HG02885 (cell line): ENCODE data around the gene NXN.
"Not testable (repeated sequence)": the region's sequence is repeated elsewhere in the genome, so short reads cannot be mapped to it uniquely, and the experiment has no call there.

ENCODE experiments used
- ATAC-seq: cut with Tn5 transposase; IDR thresholded peaks from one replicate; pipeline ENCODE4 v1.9.1; 2021; ENCODE audit warnings: mild to moderate bottlenecking; ENCODE audit not compliant: unreplicated experiment, poor library complexity

The NXN gene

DNA sequence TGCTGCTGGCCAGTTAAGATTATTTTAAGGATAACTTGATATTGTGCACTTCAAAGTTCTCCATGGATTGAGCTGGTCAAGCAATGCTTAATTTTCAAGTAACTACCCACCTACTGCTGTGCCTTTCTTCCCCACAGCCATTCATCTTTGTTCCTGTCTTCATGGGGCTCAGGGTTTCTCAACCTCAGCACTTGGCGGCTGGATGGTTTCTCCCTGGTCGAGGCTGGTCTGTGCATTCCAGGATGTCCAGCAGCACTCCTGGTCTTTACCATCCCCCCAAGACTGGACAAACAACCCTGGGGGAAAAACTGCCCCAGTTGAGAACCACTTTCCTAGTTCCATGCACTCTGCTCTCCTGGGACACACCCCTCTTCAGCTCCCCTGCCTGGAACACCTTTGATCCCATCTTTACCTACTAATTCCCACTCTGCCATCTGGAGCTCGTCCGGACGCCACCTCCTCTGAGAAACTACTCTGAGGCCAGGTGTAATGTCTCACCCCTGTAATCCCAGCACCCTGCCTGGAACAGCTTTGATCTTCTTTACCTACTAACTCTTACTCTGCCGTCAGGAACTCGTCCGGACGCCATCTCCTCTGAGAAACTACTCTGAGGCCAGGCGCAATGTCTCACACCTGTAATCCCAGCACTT lies 81.5 kb downstream of the NXN start:
- ATAC-seq: no peak

DNA sequence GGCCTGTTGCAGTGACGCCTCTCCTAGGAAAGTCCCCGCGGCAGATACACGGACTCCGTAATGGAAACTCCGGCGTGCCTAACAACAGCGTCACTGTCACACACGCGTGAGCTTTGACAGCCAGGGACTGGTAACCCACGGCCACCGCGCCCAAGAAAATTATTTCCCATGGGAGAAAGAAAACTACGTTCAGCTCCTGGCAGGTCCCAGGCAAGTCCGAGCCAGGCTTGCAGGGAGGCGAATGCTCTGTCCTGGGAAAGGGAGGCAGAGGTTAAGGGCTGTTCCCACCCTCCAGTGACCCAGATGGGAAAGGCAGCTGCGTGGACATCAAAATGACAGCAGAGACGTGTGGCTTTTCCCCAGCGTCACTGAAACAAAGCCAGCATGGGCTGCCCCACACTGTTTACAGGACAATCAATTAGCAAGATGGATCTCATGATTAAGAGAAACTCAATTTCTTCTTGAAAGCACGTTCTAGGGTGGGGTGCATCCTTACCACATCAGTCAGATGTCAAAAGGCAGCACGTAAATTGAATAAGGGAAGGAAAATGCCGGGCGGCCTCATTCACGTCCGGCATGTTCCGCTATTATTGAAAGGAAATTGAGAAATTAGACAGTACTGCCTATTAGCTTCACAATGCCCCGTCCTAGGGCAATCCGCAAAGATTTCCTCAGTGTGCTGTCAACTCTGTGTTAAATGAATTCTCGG lies 82.5 kb downstream of the NXN start:
- no peak for ATAC-seq

DNA sequence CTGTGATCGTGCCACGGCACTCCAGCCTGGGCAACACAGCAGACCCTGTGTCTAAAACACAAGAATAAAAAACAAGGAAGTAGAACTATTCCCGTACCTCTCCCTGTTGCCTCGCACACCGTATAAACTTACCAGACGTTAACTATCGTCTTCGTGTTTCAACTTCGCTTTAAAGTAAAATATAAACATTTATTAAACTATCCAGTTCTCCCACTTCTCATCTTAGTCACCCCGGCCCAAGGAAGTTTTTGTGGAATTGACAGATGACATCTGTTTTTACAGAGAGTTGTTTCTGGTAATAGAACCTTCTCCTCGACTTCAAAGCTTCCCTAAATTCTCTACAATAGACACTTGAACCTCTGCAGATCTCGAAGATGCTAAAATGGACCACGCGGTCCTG lies 83.1 kb downstream of the NXN start:
- no peak for ATAC-seq

GRCh38 chr17:892958-893357 lies 86.6 kb downstream of the NXN start:
- ATAC-seq: no peak

DNA sequence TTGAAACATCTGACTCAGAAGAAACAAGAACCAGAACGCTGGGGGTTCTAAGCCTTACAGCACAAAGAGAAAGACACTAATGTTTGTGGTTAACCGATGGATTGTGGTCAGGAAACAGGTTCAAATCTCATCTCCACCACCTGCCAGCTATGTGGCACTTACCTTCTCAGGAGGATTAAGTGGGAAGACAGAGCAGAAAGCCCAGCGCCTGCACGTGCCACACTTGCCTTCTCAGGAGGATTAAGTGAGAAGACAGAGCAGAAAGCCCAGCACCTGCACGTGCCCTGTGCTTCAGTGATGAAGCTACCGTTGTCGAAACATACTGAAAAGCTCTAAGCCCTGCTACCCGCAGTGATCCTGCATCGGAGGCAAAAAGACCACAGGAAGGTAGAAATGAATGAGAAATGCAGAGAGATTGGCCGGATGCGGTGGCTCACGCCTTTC lies 90.6 kb downstream of the NXN start:
- ATAC-seq: no peak

- ATAC-seq: no peak
Observed at GRCh38 chr17:887551-888209, 91.9 kb downstream of the NXN start.

- no peak for ATAC-seq
Observed at GRCh38 chr17:885971-886571, 93.5 kb downstream of the NXN start.

GRCh38 chr17:883586-883962 lies 96.0 kb downstream of the NXN start:
- ATAC-seq: no peak

DNA sequence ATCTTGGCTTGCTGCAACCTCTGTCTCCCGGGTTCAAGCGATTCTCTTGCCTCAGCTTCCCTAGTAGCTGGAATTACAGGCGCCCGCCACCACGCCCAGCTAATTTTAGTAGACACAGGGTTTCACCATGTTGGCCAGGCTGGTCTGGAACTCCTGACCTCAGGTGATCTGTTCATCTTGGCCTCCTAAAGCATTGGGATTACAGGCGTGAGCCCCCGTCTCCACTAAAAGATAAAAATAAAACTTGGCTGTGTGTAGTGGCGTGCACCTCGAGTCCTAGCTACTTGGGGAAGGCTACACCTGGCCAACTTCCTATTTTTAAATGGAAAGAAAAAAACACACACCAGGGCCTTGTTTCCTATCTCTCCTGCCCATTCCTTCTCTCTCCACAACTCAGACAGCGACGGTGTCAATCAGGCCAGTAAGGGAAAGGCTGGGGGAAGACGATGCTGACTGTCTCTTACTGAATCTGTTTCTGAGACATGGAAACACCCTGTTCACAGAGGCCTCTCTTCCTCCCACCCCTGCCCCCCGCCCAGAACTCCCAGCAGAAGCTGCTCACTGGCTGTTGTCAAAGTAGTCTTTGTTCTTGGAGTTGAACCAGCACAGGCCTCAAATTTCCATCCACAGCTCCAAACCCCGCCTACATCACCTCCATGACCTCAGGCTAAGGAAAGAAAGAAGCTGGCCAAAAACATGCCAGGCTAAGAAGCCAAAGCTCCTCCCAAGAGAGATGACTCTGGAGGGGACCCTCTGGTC lies 96.6 kb downstream of the NXN start:
- ATAC-seq: no peak

DNA sequence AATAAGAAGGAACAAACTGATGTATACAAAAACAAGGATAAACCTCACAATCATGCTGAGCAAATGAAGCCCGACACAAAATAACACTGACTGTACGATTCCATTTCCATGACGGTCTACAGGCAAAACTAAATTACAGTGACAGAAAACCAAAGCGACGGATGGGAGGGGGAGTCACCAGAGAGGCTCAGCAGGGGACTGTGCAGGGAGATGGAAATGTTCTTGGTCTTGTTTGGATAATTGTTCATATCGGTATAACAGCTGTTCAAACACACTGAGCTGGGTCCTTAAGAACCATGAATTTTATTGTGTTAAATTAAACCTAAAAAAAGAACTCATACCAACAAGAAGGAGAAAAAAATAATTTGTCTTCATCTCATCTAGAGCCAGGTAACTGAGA lies 97.8 kb downstream of the NXN start:
- ATAC-seq: no peak

GRCh38 chr17:880443-881269 lies 98.9 kb downstream of the NXN start:
- no peak for ATAC-seq

GRCh38 chr17:879546-880442 lies 99.8 kb downstream of the NXN start:
- no peak for ATAC-seq

DNA sequence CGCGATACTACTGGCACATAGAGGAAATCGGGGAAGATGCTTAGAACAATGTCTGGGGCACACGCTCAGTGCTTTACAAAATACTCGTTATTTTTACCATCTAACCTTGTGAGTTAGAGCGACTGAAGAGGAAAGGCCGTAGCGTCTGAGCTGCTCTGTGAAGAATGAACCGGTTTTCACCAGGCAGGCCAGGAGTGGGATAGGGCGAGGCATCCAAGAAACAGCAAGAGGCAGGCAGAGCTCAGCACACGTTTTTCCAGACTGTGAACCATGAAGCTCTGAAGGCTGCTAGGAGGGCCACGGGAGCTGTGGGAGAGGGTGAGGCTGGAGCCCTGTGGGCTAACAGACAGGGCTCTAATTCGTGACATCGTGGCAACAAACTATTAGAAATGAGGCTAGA lies 101.9 kb downstream of the NXN start:
- no peak for ATAC-seq

DNA sequence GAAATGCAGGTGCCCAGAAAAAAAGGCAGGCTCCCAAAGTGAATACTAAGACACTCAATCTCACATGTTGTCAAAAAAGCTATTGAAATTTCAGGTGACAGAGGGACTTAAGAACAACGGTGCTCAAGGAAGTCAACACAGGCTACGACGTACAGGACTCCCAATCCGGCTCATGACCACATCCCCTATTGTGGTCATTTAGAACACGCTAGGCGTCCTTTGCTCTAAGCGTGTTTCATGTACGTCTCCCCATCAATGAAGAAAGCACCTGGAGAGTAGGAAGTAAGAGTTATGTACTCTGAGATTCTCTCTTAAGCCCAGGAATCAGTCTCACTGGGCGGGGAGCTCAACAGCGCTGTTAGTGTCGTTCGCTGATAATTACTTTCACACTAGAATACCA lies 103.3 kb downstream of the NXN start:
- no peak for ATAC-seq

DNA sequence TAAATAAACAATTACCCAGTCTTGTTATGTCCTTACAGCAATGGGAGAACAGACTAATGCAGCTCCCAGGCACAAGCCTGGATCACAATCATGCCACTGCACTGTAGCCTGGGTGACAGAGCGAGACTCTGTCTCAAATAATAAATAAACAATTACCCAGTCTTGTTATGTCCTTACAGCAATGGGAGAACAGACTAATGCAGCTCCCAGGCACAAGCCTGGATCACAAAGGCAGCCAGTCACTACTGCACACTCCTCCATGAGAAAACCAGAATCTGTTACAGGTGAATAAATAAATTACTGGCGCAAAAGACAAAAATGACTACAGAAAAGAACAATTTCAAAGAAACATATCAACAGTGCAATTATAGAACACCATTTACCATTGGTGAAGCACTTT lies 105.0 kb downstream of the NXN start:
- not testable (repeated sequence) for ATAC-seq

DNA sequence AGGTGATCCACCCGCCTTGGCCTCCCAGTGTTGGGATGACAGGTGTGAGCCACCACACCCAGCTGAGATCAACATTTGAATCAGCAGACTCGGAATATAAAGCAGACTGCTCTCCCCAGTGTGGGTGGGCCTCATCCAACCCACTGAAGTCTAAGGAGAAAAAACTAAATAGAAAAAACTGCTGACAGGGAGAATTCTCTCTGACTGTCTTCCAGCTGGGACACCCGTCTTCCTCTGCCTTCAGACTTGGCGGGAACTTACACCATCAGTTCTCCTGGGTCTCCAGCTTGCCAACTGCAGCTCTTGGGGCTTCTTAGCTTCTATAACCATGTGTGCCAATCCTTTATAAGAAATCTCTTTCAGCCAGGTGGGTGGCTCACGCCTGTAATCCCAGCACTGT lies 106.7 kb downstream of the NXN start:
- ATAC-seq: no peak

- no peak for ATAC-seq
Observed at GRCh38 chr17:871751-872519, 107.6 kb downstream of the NXN start.
